SU-DHL-6 (cell line): ENCODE results near the gene GTPBP4.

Source experiments
- CTCF ChIP-seq: fragments of 200-600 bp; sonication (generic); IDR thresholded peaks from one replicate; pipeline ENCODE4 v1.5.1; 2017; ENCODE audit warnings: antibody characterized with exemption, mild to moderate bottlenecking, low read length, moderate library complexity; ENCODE audit not compliant: insufficient read depth, poor library complexity, severe bottlenecking
- EZH2phosphoT487 ChIP-seq: fragments of 200-600 bp; sonication (generic), shearing (Covaris generic); conservative IDR thresholded peaks from 2 replicates; pipeline ENCODE4 v1.6.1; 2018; ENCODE audit warnings: mild to moderate bottlenecking, antibody characterized with exemption, low read length, moderate library complexity, mixed read lengths

- no peak for TF ChIP-seq CTCF
- TF ChIP-seq EZH2phosphoT487, result no peak
Measured at GRCh38 chr10:997266-998022, 9.2 kb downstream of the GTPBP4 start.
